ENCODE results near the gene PIK3R5. TPM values are rescaled to one million over a fixed set of nuclear protein-coding genes. Genes with fewer than 3 reads are reported as not detected.
A peak's percentile ranks its signal among the peaks of the same experiment; 100 is the strongest.

The PIK3R5 gene
- total RNA-seq, 1 donor from 2014 or later: 0.30 TPM

DNA sequence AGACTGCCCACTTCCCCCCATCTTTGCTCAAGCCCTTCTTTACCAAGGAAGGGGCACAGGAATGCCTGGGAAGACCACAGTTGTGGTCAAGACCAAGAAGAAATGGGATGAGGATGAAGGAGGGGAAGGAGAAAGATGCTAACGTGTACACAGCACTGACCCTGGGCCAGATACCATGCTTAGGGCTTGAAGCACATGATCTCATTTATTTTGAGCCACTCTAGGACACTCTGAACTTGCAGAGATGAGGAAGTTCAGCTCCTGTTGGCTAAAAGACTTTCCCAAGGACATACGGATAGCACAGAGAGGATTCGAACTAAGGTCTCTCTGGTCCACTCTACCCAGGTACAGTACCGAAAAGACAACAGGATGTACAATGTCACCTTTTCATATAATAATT is 42.6 kb downstream of the PIK3R5 start:
- Mint-ChIP-seq H3K9me3 (ENCODE audit: unreplicated experiment) (peaks cover 7% of the 10 kb centered on the region), H3K27ac (ENCODE audit: unreplicated experiment) (no peak overlapping the region), H3K27me3 (ENCODE audit: low read depth, unreplicated experiment) (no peaks in the 10 kb centered on the region), H3K36me3 (ENCODE audit: low read depth, unreplicated experiment) (no peaks in the 10 kb centered on the region), H3K4me3 (ENCODE audit: unreplicated experiment) (no peak overlapping the region), H3K4me1 (ENCODE audit: low read depth, unreplicated experiment) (peaks cover 13% of the 10 kb centered on the region)
- Histone ChIP-seq H3K4me2 (ENCODE audit: low read length) (peak overlapping the region; percentile 63), H3K36me3 (ENCODE audit: insufficient read depth, low read length) (no peaks in the 10 kb centered on the region), H3K4me3 (ENCODE audit: insufficient read depth, low read depth, low read length) (no peak overlapping the region), H2AFZ (ENCODE audit: low read depth, low read length) (peak overlapping the region; percentile 65), H3K27me3 (ENCODE audit: insufficient read depth, low read length) (no peaks in the 10 kb centered on the region), H3K27ac (ENCODE audit: low read depth, low read length) (peak overlapping the region; percentile 61), H3K79me2 (ENCODE audit: insufficient read depth, low read length) (no peaks in the 10 kb centered on the region), H3K4me1 (ENCODE audit: insufficient read depth, low read length) (peaks cover 12% of the 10 kb centered on the region), H3K9ac (ENCODE audit: low read length) (no peak overlapping the region), H4K20me1 (ENCODE audit: insufficient read depth, low read length) (no peaks in the 10 kb centered on the region), H3K9me3 (ENCODE audit: insufficient read depth, low read depth, low read length) (peaks cover 18% of the 10 kb centered on the region)
- no peak for DNase-seq (ENCODE audit: low read depth)
- no peak for TF ChIP-seq EZH2 (IDR thresholded peaks at IDR 0.05; ENCODE audit: insufficient read depth, low read length)
- TF ChIP-seq, protein P1, sequence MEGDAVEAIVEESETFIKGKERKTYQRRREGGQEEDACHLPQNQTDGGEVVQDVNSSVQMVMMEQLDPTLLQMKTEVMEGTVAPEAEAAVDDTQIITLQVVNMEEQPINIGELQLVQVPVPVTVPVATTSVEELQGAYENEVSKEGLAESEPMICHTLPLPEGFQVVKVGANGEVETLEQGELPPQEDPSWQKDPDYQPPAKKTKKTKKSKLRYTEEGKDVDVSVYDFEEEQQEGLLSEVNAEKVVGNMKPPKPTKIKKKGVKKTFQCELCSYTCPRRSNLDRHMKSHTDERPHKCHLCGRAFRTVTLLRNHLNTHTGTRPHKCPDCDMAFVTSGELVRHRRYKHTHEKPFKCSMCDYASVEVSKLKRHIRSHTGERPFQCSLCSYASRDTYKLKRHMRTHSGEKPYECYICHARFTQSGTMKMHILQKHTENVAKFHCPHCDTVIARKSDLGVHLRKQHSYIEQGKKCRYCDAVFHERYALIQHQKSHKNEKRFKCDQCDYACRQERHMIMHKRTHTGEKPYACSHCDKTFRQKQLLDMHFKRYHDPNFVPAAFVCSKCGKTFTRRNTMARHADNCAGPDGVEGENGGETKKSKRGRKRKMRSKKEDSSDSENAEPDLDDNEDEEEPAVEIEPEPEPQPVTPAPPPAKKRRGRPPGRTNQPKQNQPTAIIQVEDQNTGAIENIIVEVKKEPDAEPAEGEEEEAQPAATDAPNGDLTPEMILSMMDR (IDR thresholded peaks at IDR 0.05; ENCODE audit: insufficient read depth, low read depth, low read length): no peak
- no peak for FAIRE-seq

DNA sequence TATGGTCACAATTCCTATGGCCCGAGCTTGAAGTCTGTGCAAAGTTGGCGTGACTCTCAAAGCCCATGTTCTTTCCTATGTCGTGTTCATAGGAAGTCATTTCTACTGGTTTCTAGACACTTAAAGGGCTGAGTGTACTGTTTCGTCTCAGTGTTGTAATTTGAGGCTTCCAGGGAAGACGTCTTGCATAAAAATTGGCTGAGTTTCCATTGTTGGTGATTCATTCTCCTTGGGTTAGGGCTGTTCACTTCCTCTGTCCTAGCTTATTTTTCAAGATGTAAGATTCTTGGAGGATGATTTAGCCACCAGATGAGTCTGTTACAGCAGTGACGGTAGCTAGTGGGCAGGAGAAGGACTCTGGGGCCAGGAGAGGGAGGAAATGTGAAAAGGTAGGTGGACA is 43.1 kb downstream of the PIK3R5 start:
- no peak overlapping the region for H3K4me3 Mint-ChIP-seq (ENCODE audit: unreplicated experiment)
- DNase-seq (ENCODE audit: low read depth) (peak; percentile 99), FAIRE-seq (peak; percentile 100)
- peaks cover 6% of the 10 kb centered on the region for H3K9me3 Mint-ChIP-seq (ENCODE audit: unreplicated experiment)
- no peaks in the 10 kb centered on the region for H4K20me1 ChIP-seq (ENCODE audit: insufficient read depth, low read length)
- H3K9ac ChIP-seq (ENCODE audit: low read length): no peak overlapping the region
- no peaks in the 10 kb centered on the region for H3K36me3 ChIP-seq (ENCODE audit: insufficient read depth, low read length)
- H3K4me2 ChIP-seq (ENCODE audit: low read length): peak overlapping the region; percentile 63
- H3K27ac Mint-ChIP-seq (ENCODE audit: unreplicated experiment): peak overlapping the region; percentile 30
- H3K27me3 Mint-ChIP-seq (ENCODE audit: low read depth, unreplicated experiment): no peaks in the 10 kb centered on the region
- H3K4me1 Mint-ChIP-seq (ENCODE audit: low read depth, unreplicated experiment): peaks cover 13% of the 10 kb centered on the region
- peaks cover 12% of the 10 kb centered on the region for H3K4me1 ChIP-seq (ENCODE audit: insufficient read depth, low read length)
- H3K79me2 ChIP-seq (ENCODE audit: insufficient read depth, low read length): no peaks in the 10 kb centered on the region
- H3K27me3 ChIP-seq (ENCODE audit: insufficient read depth, low read length): no peaks in the 10 kb centered on the region
- no peaks in the 10 kb centered on the region for H3K36me3 Mint-ChIP-seq (ENCODE audit: low read depth, unreplicated experiment)
- H3K4me3 ChIP-seq (ENCODE audit: insufficient read depth, low read depth, low read length): no peak overlapping the region
- peak overlapping the region; percentile 61 for H3K27ac ChIP-seq (ENCODE audit: low read depth, low read length)
- H2AFZ ChIP-seq (ENCODE audit: low read depth, low read length): peak overlapping the region; percentile 65
- TF ChIP-seq EZH2 (IDR thresholded peaks at IDR 0.05; ENCODE audit: insufficient read depth, low read length): no peak
- peaks cover 14% of the 10 kb centered on the region for H3K9me3 ChIP-seq (ENCODE audit: insufficient read depth, low read depth, low read length)

DNA sequence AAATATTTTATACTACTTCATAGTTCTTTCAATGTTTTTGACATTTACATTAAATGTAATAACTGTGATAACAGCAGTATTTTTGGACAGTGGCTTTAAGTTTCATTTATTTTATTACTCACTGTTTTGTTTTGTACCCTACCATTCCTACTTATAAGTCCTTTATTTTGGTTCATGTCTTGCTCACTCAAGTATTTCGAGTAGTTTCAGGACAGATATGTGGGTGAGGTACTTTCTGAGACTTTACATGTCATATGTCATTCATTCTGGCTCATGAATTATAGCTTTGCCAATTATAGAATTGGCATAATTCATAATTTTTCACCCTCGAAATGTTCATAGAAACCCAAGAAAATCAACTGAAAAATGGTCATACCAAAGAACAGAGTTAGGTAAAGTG is 44.4 kb downstream of the PIK3R5 start:
- TF ChIP-seq, protein P1 (IDR thresholded peaks at IDR 0.05; ENCODE audit: insufficient read depth, low read depth, low read length): no peak
- no peak for TF ChIP-seq EZH2 (IDR thresholded peaks at IDR 0.05; ENCODE audit: insufficient read depth, low read length)
- Histone ChIP-seq H4K20me1 (ENCODE audit: insufficient read depth, low read length) (no peaks in the 10 kb centered on the region), H3K9me3 (ENCODE audit: insufficient read depth, low read depth, low read length) (peaks cover 5% of the 10 kb centered on the region), H3K4me1 (ENCODE audit: insufficient read depth, low read length) (peaks cover 16% of the 10 kb centered on the region), H2AFZ (ENCODE audit: low read depth, low read length) (no peak overlapping the region), H3K36me3 (ENCODE audit: insufficient read depth, low read length) (no peaks in the 10 kb centered on the region), H3K9ac (ENCODE audit: low read length) (no peak overlapping the region), H3K79me2 (ENCODE audit: insufficient read depth, low read length) (no peaks in the 10 kb centered on the region), H3K4me2 (ENCODE audit: low read length) (no peak overlapping the region), H3K27ac (ENCODE audit: low read depth, low read length) (no peak overlapping the region), H3K4me3 (ENCODE audit: insufficient read depth, low read depth, low read length) (no peak overlapping the region), H3K27me3 (ENCODE audit: insufficient read depth, low read length) (no peaks in the 10 kb centered on the region)
- Mint-ChIP-seq H3K27me3 (ENCODE audit: low read depth, unreplicated experiment) (no peaks in the 10 kb centered on the region), H3K36me3 (ENCODE audit: low read depth, unreplicated experiment) (no peaks in the 10 kb centered on the region), H3K9me3 (ENCODE audit: unreplicated experiment) (peaks cover 3% of the 10 kb centered on the region), H3K4me1 (ENCODE audit: low read depth, unreplicated experiment) (peaks cover 13% of the 10 kb centered on the region), H3K4me3 (ENCODE audit: unreplicated experiment) (no peak overlapping the region), H3K27ac (ENCODE audit: unreplicated experiment) (no peak overlapping the region)
- DNase-seq (ENCODE audit: low read depth) (no peak), FAIRE-seq (no peak)

All from astrocyte (in vitro differentiated cells and primary cell).